ENCODE measurements around the gene HELLS.
"Not testable (repeated sequence)": the region's sequence is repeated elsewhere in the genome, so short reads cannot be mapped to it uniquely, and the experiment has no call there.

The HELLS gene

GRCh38 chr10:94545391-94546048, at the start of gene HELLS:
Gene HELLS (plus strand): TSS chr10:94545788. CDS start chr10:94545922, 134 bp downstream.
- DNase-seq (ENCODE audit: low spot score in 2 of 2) = peak; percentile 43 to 49

GRCh38 chr10:94496010-94496409, 49.6 kb upstream of the HELLS start:
- ATAC-seq (replicated peaks; ENCODE audit: extremely low read depth, poor library complexity, severe bottlenecking) (no peak), DNase-seq (ENCODE audit: low spot score in 2 of 2) (no peak)
- no peaks in the 10 kb centered on the region for H3K36me3 Mint-ChIP-seq (ENCODE audit: insufficient read depth)
- no peaks in the 10 kb centered on the region for H3K9me3 Mint-ChIP-seq
- no peaks in the 10 kb centered on the region for H3K4me1 Mint-ChIP-seq
- peaks cover 1% of the 10 kb centered on the region for H3K27me3 Mint-ChIP-seq
- H3K4me3 Mint-ChIP-seq = no peak overlapping the region
- H3K27ac Mint-ChIP-seq (ENCODE audit: low read depth) = no peak overlapping the region

More at GRCh38 chr10:94545391-94546048, at the start of gene HELLS:
- H3K36me3 Mint-ChIP-seq (ENCODE audit: insufficient read depth) = peaks cover 19% of the 10 kb centered on the region
- H3K4me3 Mint-ChIP-seq = peak within 1 kb of the TSS; percentile 87
- H3K27ac Mint-ChIP-seq (ENCODE audit: low read depth) = peak within 1 kb of the TSS; percentile 93
- no peaks in the 10 kb centered on the region for H3K9me3 Mint-ChIP-seq
- no peaks in the 10 kb centered on the region for H3K27me3 Mint-ChIP-seq
- peaks cover 24% of the 10 kb centered on the region for H3K4me1 Mint-ChIP-seq
- peak; percentile 60 for ATAC-seq (replicated peaks; ENCODE audit: extremely low read depth, poor library complexity, severe bottlenecking)

GRCh38 chr10:94496646-94497045, 48.9 kb upstream of the HELLS start:
- H3K36me3 Mint-ChIP-seq (ENCODE audit: insufficient read depth) = no peaks in the 10 kb centered on the region
- no peaks in the 10 kb centered on the region for H3K4me1 Mint-ChIP-seq
- no peak overlapping the region for H3K27ac Mint-ChIP-seq (ENCODE audit: low read depth)
- no peak for ATAC-seq (replicated peaks; ENCODE audit: extremely low read depth, poor library complexity, severe bottlenecking)
- DNase-seq (ENCODE audit: low spot score in 2 of 2) = no peak
- H3K27me3 Mint-ChIP-seq = no peaks in the 10 kb centered on the region
- no peak overlapping the region for H3K4me3 Mint-ChIP-seq
- no peaks in the 10 kb centered on the region for H3K9me3 Mint-ChIP-seq

GRCh38 chr10:94500063-94500462, 45.5 kb upstream of the HELLS start:
- no peak overlapping the region for H3K27ac Mint-ChIP-seq (ENCODE audit: low read depth)
- H3K9me3 Mint-ChIP-seq = no peaks in the 10 kb centered on the region

GRCh38 chr10:94521276-94522250, 24.0 kb upstream of the HELLS start:
- H3K27me3 Mint-ChIP-seq = peaks cover 22% of the 10 kb centered on the region
- H3K4me3 Mint-ChIP-seq = no peak overlapping the region
- ATAC-seq (replicated peaks; ENCODE audit: extremely low read depth, poor library complexity, severe bottlenecking) (no peak), DNase-seq (ENCODE audit: low spot score in 2 of 2) (no peak)
- H3K9me3 Mint-ChIP-seq = no peaks in the 10 kb centered on the region
- H3K27ac Mint-ChIP-seq (ENCODE audit: low read depth) = no peak overlapping the region
- no peaks in the 10 kb centered on the region for H3K36me3 Mint-ChIP-seq (ENCODE audit: insufficient read depth)
- H3K4me1 Mint-ChIP-seq = no peaks in the 10 kb centered on the region

More at GRCh38 chr10:94500063-94500462, 45.5 kb upstream of the HELLS start:
- Mint-ChIP-seq H3K27me3 (no peaks in the 10 kb centered on the region), H3K4me1 (no peaks in the 10 kb centered on the region), H3K36me3 (ENCODE audit: insufficient read depth) (no peaks in the 10 kb centered on the region), H3K4me3 (no peak overlapping the region)
- DNase-seq (ENCODE audit: low spot score in 2 of 2) (no peak), ATAC-seq (replicated peaks; ENCODE audit: extremely low read depth, poor library complexity, severe bottlenecking) (no peak)

GRCh38 chr10:94524146-94524545, 21.4 kb upstream of the HELLS start:
- Mint-ChIP-seq H3K4me3 (no peak overlapping the region), H3K9me3 (no peaks in the 10 kb centered on the region), H3K4me1 (no peaks in the 10 kb centered on the region), H3K36me3 (ENCODE audit: insufficient read depth) (no peaks in the 10 kb centered on the region), H3K27ac (ENCODE audit: low read depth) (no peak overlapping the region), H3K27me3 (peaks cover 38% of the 10 kb centered on the region)
- no peak for ATAC-seq (replicated peaks; ENCODE audit: extremely low read depth, poor library complexity, severe bottlenecking)
- DNase-seq (ENCODE audit: low spot score in 2 of 2) = no peak

GRCh38 chr10:94524711-94525110, 20.9 kb upstream of the HELLS start:
- ATAC-seq (replicated peaks; ENCODE audit: extremely low read depth, poor library complexity, severe bottlenecking) (no peak), DNase-seq (ENCODE audit: low spot score in 2 of 2) (no peak)
- peaks cover 32% of the 10 kb centered on the region for H3K27me3 Mint-ChIP-seq
- H3K27ac Mint-ChIP-seq (ENCODE audit: low read depth) = no peak overlapping the region
- H3K9me3 Mint-ChIP-seq = no peaks in the 10 kb centered on the region
- H3K4me1 Mint-ChIP-seq = no peaks in the 10 kb centered on the region
- no peaks in the 10 kb centered on the region for H3K36me3 Mint-ChIP-seq (ENCODE audit: insufficient read depth)
- H3K4me3 Mint-ChIP-seq = no peak overlapping the region

GRCh38 chr10:94531550-94531949, 14.0 kb upstream of the HELLS start:
- not testable (repeated sequence) for ATAC-seq (replicated peaks; ENCODE audit: extremely low read depth, poor library complexity, severe bottlenecking); H3K27ac Mint-ChIP-seq (ENCODE audit: low read depth); H3K4me1 Mint-ChIP-seq; H3K4me3 Mint-ChIP-seq; H3K36me3 Mint-ChIP-seq (ENCODE audit: insufficient read depth); H3K9me3 Mint-ChIP-seq; DNase-seq (ENCODE audit: low spot score in 2 of 2)
- H3K27me3 Mint-ChIP-seq = peaks cover 40% of the 10 kb centered on the region

- H3K36me3 Mint-ChIP-seq (ENCODE audit: insufficient read depth) = no peaks in the 10 kb centered on the region
- H3K27me3 Mint-ChIP-seq = peaks cover 28% of the 10 kb centered on the region
- no peaks in the 10 kb centered on the region for H3K9me3 Mint-ChIP-seq
- ATAC-seq (replicated peaks; ENCODE audit: extremely low read depth, poor library complexity, severe bottlenecking) (no peak), DNase-seq (ENCODE audit: low spot score in 2 of 2) (no peak)
- H3K4me1 Mint-ChIP-seq = no peaks in the 10 kb centered on the region
- no peak overlapping the region for H3K4me3 Mint-ChIP-seq
- H3K27ac Mint-ChIP-seq (ENCODE audit: low read depth) = no peak overlapping the region
Measured at GRCh38 chr10:94533027-94533426, 12.6 kb upstream of the HELLS start.

- H3K27me3 Mint-ChIP-seq; DNase-seq (ENCODE audit: low spot score in 2 of 2); H3K4me3 Mint-ChIP-seq; H3K27ac Mint-ChIP-seq (ENCODE audit: low read depth); ATAC-seq (replicated peaks; ENCODE audit: extremely low read depth, poor library complexity, severe bottlenecking); H3K9me3 Mint-ChIP-seq: not testable (repeated sequence)
- Mint-ChIP-seq H3K36me3 (ENCODE audit: insufficient read depth) (peaks cover 16% of the 10 kb centered on the region), H3K4me1 (peaks cover 24% of the 10 kb centered on the region)
Measured at GRCh38 chr10:94542282-94542681, 3.3 kb upstream of the HELLS start.

GRCh38 chr10:94546049-94546900, 687 bp downstream of the HELLS start:
- Mint-ChIP-seq H3K27ac (ENCODE audit: low read depth) (peak overlapping the region; percentile 93), H3K27me3 (no peaks in the 10 kb centered on the region), H3K36me3 (ENCODE audit: insufficient read depth) (peaks cover 19% of the 10 kb centered on the region), H3K4me1 (peaks cover 24% of the 10 kb centered on the region), H3K9me3 (no peaks in the 10 kb centered on the region), H3K4me3 (peak overlapping the region; percentile 87)
- no peak for DNase-seq (ENCODE audit: low spot score in 2 of 2)
- ATAC-seq (replicated peaks; ENCODE audit: extremely low read depth, poor library complexity, severe bottlenecking) = peak; percentile 21

- no peaks in the 10 kb centered on the region for H3K27me3 Mint-ChIP-seq
- no peak overlapping the region for H3K27ac Mint-ChIP-seq (ENCODE audit: low read depth)
- H3K9me3 Mint-ChIP-seq = no peaks in the 10 kb centered on the region
- peaks cover 24% of the 10 kb centered on the region for H3K4me1 Mint-ChIP-seq
- H3K36me3 Mint-ChIP-seq (ENCODE audit: insufficient read depth) = peaks cover 19% of the 10 kb centered on the region
- ATAC-seq (replicated peaks; ENCODE audit: extremely low read depth, poor library complexity, severe bottlenecking) (no peak), DNase-seq (ENCODE audit: low spot score in 2 of 2) (no peak)
- H3K4me3 Mint-ChIP-seq = peak overlapping the region; percentile 87
Measured at GRCh38 chr10:94546901-94547185, 1.3 kb downstream of the HELLS start.
